Stimulated activated CD4-positive, alpha-beta T cell treated with anti-CD3 and anti-CD28 coated beads, Interleukin-4, amount 100 ng/mL, for 24 hours (primary cell): Measurements from ENCODE around the gene KRT27.
"Not testable (repeated sequence)": the region's sequence is repeated elsewhere in the genome, so short reads cannot be mapped to it uniquely, and the experiment has no call there.

Experiments
- DNase-seq: peaks from one replicate; pipeline ENCODE4 v3.0.0-alpha.2; 2020

KRT27 gene, protein sequence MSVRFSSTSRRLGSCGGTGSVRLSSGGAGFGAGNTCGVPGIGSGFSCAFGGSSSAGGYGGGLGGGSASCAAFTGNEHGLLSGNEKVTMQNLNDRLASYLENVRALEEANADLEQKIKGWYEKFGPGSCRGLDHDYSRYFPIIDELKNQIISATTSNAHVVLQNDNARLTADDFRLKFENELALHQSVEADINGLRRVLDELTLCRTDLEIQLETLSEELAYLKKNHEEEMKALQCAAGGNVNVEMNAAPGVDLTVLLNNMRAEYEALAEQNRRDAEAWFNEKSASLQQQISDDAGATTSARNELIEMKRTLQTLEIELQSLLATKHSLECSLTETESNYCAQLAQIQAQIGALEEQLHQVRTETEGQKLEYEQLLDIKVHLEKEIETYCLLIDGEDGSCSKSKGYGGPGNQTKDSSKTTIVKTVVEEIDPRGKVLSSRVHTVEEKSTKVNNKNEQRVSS

DNA sequence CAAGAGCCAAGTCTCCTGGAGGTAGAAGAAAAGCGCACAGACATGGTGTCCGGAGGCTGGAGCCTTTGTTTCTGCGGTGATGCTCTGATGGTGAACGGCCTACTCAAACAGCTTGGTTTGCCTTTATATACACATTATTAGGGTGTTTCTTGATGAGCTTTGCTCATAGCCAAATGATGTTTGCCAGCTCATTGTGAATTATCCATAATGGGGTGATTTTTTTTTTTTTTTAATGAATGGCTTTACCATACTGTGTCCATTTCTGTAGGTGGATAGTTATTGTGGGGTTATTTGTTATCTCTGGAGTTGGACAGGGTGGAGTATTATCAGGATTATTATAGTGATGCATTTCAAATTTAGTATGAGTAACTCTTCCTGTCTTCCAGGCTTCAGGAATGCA is at the start of gene KRT27:
Gene KRT27 (minus strand): TSS at position 101 of the 400 bp plus-strand sequence. CDS start 57 bp downstream, at position 44.
- no peak for DNase-seq

DNA sequence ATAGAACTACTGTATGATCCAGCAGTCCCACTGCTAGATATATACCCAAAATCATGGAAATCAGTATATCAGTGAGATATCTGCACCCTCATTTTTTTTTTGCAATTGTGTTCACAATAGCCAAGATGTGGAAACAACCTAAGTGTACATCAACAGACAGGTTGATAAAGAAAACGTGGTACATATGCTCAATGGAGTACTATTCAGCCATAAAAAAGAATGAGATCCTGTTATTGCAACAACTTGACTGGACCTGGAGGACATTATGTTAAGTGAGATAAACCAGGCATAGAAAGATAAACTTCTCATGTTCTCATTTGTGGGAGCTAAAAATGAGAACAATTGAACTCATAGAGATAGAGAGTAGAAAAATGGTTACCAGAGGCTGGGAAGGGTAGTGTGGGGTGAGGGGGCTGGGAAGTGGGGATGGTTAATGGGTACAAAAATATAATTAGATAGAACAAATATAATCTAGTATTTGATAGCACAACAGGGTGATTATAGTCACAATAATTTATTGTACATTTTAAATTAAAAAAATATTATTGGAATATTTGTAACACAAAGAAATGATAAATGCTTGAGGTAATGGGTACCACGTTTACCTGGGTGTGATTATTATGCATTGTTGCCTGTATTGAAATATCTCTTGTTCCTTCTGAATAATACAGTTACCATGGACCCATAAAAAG is 47.9 kb upstream of the KRT27 start:
- DNase-seq: no peak

DNA sequence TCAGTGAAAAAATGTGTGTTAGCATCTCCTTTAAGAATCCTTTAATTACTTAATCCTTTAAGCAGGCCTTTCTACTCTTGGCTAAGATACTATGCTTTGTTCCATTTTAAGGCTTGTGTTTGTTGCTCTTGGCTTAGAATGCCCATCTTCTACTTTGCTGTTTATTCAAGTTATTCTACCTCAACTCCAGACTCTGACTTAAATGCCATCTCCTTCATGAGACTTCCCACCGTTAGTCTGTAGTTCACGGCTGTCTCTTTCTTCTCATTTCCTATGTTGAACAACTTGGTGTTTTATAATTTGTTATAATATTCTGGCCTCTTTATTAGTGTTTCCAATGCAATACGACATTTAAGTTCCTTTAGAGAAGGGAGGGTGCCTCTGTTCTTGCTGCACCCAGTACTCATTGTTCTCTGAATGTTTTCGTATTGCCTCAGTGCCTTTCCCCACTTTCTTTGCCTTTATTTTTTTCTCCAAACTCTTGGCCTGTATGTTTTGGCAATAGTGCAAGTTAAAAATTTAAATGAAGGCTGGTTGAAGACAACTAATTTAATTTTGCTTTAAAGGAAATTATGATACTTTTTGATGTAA is 46.2 kb upstream of the KRT27 start:
- no peak for DNase-seq

DNA sequence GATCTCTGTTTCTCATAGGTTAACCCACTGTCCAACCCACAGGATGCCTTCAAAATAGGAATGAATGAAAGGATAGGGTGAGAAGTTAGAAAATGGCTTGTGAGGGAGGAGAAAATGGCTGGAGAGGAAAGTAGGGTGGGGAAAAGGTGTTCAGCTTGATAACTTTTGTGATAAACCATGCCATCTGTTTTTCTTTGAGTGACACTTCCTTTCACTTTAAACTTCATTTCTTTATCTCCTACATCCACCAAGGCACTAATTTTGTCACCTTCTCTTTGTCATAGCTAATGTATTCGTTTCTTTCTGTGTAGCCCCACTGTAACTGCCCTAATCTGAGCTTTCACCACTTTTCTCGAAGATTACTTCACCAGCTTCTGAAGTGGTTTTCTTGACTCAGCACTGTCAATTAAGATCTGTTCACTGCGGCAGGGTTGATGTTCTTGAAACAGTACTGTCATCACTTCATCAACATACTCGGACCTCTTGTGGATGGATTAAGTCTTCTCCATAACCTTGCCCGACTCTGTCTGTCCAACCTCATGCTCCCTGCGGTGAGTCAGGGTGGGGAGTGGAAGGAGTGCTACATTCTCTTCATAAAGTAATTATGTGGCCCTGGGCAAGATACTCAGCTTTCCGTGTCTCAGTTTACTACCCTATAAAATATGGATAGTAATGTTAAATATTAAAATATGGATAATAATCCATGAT is 45.5 kb upstream of the KRT27 start:
- no peak for DNase-seq

DNA sequence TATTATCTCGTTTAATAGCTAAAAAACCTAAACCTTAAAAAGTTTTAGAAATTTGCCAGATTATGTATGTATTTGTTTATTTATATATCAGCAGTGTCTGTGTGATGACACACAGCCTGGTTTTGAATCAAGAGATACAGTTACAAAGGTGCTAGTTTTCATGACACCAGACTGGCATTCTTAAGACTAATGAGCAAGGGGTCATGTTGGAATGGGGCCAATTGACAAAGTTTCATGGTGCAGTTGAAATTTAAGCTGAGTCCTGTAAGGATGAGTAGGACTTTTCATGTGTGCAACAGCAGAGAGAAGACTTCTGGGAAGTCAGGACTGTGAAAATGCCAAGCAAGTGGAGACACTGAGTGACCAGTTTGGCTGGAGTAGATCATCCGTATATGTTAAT is 43.2 kb upstream of the KRT27 start:
- no peak for DNase-seq

DNA sequence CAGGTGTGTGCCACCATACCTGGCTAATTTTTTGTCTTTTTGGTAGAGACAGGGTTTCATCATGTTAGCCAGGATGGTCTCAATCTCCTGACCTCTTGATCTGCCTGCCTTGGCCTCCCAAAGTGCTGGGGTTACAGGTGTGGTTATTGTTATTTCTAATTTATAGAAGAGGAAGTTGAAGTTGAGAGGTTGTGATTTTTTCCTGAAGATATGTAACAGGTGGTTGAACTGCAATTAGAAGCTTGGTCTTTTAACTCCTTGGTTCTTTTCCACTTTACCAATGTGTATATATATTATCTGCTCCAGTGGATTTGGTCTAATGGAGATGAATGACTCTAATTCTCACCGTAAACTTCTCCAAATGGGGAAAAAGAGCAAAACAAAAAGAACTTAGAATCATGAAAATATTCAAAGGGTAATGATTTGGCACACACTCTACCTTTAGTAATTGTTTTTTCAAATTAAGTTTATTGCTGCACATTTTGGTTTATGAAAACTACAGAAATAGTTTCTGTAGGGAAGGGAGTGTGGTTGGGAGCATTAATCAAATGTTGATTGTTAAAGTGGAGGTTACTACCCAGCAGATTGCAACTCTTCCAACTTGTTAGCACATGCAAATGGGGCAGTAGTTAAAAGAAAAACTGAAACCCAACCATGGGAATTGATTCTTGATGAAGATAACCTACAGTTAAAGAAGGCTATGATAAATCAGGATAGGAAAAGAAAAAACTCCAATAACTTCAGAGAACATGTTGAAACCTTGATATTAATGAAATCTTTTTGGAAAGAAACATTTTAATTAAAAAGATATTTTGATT is 41.9 kb upstream of the KRT27 start:
- no peak for DNase-seq

DNA sequence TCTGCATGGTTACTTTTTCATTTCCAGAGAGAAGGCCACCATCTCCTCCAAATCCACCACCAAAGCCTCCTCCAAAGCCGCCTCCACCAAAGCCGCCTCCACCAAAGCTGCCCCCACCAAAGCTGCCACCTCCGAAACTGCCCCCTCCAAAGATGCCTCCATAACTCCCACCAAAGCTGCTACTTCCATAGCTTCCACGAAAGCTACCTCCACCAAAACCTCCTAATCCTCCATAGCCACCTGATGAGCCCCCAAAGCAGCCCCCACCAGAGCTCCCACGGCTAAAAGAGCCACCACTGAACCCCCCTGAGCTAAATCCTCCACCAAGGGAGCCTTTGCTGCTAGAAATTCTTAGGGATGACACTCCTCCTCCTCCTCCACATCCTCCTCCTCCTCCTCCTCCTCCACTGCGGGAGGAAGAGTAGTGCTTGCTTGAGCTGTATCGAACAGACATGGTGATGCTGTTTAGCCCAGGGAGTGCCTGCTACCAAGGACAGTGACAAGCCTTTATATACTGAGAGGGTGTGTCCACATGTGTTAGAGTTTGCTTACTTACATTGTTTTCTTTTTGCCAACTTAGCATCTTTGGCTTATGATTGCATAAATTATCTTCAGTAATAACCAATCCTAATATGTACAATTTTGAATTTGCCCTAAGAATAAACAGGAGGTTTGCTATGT is 39.9 kb upstream of the KRT27 start, which contains the start of gene KRT10:
Gene KRT10 (minus strand): TSS at position 483 of the 681 bp plus-strand sequence. CDS start 29 bp downstream, at position 454.
- no peak for DNase-seq

DNA sequence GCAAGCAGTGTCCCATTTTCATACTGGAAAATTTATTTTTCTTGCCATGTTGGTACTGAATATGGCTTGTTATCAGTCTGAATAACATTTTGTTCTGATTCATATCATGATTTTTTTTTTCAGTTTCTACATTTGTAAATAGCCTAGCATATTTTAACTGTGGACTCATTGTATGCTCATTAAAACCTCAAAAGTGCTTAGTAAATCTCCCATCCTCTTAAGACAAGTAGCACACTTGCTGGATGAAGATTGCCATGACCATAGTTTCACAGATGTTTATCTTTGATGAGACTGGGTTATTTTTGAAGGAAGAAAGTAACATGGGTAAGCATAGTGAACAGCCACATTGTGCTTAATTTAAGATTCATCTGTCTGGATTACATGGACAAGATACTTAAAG is 39.2 kb upstream of the KRT27 start:
- no peak for DNase-seq

DNA sequence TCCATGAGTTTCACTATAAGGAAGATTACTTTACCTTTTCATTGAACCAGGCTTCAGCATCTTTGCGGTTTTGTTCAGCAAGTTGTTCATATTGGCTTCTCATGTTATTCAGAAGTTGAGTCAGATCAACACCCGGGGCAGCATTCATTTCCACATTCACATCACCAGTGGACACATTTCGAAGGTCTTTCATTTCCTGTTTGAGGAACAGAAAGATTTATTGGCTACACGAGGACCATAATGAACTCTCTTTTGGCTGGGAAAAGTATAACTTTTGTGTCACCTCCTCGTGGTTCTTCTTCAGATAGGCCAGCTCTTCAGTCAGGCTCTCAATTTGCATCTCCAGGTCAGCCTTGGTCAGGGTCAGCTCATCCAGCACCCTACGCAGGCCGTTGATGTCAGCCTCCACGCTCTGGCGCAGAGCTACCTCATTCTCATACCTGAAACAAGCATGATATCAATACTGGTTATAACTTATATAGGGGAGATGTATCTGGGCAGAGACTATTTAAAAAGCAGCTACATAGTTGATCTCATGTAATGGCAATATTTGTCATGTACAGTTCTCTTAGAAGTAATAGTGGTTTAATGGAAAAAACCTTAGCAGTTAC is 38.0 kb upstream of the KRT27 start:
- no peak for DNase-seq

DNA sequence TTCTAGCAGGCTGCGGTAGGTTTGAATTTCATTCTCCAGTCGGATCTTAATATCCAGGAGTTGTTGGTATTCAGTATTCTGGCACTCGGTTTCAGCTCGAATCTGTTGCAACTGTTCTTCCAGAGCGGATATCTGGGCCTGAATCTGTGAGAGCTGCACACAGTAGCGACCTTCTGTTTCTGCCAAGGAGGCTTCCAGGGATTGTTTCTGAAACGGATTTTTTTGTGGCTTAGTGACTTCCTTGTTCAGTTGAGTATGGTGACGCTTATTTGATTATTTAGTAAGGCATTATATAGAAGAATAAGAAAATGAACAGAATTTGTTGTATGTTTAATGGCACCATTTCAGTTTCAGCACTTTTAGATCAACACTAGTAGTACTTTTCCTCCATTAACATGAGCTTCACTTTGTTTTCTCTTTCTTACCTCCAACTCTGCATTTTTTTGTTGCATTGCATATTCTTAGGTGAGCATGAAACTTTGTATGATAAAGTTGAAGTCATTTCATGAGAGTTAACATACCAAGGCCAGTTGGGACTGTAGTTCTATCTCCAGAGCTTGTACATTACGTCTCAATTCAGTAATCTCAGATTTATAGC is 37.3 kb upstream of the KRT27 start:
- DNase-seq: no peak

DNA sequence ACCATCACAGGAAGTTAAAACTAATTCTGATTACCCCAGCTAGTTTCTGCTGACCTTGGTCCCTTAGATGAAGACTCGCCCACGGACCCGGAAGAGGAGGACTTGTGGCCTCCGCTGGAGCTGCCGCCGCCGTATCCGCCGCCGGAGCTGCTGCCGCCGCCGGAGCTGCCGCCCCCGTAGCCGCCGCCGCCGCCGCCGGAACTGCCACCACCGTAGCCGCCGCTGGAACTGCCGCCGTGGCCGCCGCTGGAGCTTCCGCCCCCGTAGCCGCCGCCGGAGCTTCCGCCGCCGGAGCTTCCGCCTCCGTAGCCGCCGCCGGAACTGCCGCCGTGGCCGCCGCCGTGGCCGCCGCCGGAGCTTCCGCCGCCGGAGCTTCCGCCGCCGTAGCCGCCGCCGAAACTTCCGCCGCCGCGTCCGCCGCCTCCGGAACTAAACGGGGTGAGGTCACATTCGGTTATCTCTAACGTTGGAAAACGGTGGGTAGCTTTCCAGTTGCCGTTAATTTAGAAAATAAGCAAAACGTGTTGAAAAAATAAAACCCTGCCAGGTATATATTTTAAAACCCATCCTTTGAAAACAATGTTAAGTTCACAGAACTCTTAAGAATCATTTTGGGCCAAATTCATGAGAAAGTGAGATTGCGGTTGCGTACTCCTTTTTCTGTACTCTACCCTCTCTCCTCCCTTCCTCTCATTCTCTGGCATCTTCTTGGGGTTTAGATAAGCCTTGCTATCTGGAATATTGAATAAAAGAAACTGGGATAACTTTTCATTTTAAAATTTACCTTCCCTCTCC is 36.6 kb upstream of the KRT27 start:
- peak; percentile 86 for DNase-seq

DNA sequence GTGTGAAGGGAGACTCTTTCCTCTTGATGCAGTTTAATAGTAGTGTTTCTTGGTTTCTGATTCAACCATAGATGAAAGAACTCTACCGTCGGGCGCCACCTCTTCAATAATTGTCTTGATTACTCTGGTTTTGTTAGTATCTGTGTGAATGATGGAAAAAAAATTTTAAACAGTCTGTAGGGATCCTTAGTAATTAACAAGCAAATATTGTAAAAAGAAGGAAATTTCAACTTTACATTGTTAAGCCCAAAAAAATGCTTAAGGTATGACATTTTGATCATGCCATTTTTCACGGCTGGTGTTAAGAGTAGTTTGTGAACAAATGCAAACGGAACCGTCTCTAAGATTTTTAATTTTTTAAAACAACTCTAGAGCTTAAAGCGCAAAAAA is 36.0 kb upstream of the KRT27 start:
- DNase-seq: no peak

DNA sequence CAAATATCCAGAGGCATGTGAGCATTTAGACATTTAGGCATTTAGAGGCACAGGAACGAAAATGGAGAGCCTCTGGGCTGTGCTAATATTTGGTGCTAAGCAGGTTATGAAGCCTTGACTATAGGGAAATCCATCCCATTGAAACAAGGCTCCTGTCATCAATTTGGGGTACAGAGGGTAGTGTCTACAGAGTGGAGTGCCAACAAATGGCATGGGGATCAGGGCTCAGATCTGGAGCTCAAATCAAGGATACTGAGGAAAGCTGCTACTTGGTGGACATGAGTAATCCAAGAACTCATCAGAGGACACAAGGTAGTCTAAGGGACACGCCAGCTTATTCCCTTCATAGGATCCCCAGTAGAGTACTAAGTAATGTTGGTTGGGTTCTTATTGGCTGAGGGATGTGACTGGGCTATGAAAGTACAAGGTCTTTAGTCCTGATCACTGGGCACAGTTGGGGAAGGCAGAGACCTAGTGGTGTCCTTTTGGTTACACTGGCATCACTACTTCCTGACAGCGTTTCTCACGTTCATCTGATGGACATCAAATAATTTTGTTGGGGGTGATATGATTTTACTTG is 34.8 kb upstream of the KRT27 start:
- DNase-seq: no peak

DNA sequence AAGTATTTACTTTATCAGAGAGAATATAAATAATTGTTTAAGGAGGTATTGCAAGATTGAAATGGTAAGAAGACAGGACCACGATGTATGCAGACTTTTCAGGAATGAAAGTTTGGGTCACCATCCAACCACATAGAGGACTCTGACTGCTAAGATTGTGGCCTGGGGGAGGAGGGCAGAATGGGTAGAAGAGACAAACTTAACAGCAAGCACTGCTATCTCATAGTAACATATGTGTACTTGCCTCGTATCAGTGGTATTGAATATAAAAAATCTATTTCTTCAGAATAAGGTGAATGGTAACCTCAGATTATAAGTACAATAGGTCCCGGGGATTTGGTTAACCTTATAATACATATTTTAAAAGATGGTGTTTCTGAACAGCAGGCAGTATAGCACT is 34.2 kb upstream of the KRT27 start:
- no peak for DNase-seq

DNA sequence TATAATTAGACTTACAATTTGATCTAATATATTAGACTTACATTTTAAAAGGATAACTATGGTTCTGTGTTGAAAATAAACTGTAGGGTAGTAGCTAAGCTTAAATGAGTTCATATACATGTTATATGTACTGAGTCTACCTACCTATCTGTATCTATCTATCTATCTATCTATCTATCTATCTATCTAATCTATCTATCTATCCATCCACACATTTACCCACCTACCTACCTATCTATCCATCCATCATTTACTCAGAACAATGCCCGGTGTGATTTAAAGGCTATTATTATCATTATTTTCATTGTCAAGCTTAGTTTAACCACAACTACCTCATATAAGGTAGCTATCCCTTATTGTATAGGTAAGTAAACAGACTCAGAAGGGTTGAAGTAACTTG is 33.0 kb upstream of the KRT27 start:
- DNase-seq: no peak

DNA sequence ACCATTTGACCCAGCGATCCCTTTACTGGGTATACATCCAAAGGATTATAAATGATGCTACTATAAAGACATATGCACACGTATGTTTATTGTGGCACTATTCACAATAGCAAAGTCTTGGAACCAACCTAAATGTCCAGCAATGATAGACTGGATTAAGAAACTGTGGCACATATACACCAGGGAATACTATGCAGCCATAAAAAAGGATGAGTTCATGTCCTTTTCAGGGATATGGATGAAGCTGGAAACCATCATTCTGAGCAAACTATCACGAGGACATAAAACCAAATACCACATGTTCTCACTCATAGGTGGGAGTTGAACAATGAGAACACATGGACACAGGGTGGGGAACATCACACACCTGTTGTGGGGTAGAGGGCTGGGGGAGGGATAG is 32.3 kb upstream of the KRT27 start:
- not testable (repeated sequence) for DNase-seq

DNA sequence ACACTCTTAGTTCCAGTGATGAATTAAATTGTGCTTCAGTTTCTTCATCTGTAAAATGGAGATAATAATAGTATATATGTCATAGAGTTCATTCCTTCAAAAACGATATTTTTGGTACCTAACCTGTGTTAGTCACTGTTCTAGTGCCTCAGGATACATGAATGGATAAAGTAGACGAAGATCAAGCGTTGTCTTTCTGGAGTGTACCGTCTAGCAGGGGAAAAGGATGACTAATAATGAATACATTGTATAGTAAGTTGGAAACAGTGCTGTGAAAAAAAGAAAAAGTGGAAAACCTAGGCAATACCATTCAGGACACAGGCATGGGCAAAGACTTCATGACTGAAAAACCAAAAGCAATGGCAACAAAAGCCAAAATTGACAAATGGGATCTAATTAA is 31.5 kb upstream of the KRT27 start:
- DNase-seq: no peak

DNA sequence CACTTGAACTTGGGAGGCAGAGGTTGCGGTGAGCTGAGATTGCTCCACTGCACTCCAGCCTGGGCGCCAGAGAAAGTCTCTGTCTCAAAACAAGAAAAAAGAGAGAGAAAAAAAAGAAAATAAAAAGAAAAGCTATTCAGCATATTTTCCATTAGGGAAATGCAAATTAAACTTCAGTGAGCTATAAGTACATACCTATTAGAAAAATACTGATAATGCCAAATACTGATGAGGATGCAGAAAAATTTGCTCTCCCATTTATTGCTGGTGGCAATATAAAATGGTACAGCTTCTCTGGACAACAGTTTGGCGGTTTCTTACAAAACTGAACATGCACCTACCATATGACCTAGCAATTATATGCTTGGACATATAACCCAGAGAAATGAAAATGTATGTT is 30.3 kb upstream of the KRT27 start:
- no peak for DNase-seq

DNA sequence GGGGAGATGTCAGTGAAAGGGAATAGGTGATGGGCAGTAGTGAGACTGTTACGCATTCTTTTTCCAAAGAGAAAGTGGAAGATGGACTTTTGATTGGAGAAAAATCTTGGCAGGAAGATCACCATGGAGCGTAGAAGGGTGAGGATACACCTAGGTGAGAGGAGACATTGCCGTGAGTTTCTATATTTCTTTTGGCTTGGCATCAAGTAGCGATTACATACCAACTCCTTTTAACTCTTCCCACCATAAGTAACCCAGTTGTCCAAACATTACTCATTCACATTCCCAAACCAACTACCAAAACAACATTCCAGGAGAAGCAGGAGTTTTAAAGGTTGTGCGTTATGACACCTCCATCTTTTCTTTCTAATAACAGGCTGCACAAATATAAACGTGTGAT is 28.1 kb upstream of the KRT27 start:
- no peak for DNase-seq
